Measurements from ENCODE around the gene ZNF625.

GRCh38 chr19:12140545-12141404 lies 15.8 kb downstream of the ZNF625 start:
- TF ChIP-seq CTCF (IDR thresholded peaks at IDR 0.05; ENCODE audit: low read depth, low read length, missing input control) (peak; percentile 94), ATF3 (IDR thresholded peaks at IDR 0.05) (no peak), RAD21 (IDR thresholded peaks at IDR 0.05) (peak; percentile 96 to 99), FOXA1 (IDR thresholded peaks at IDR 0.05) (no peak), TAF1 (conservative IDR thresholded peaks at IDR 0.05) (no peak), REST (IDR thresholded peaks at IDR 0.05) (no peak), GABPA (IDR thresholded peaks at IDR 0.05 in 1 of 2, conservative IDR thresholded peaks at IDR 0.05 in 1 of 2) (no peak), EGR1 (IDR thresholded peaks at IDR 0.05; ENCODE audit: low read depth in 2 of 2) (no peak), HNF4G (IDR thresholded peaks at IDR 0.05) (no peak), SP1 (IDR thresholded peaks at IDR 0.05) (no peak), MAX (IDR thresholded peaks at IDR 0.05) (no peak)
